ENCODE measurements around the gene PADI4. TPM values are rescaled to one million over a fixed set of nuclear protein-coding genes. Genes with fewer than 3 reads are reported as not detected.
A peak's percentile ranks its signal among the peaks of the same experiment; 100 is the strongest.

PADI4 gene
- total RNA-seq, 1 experiment from 2014 or later: 0.49 TPM

GRCh38 chr1:17282836-17283235 is 25.2 kb upstream of the PADI4 start:
- DNase-seq (ENCODE audit: low read depth): no peak

- no peak for DNase-seq (ENCODE audit: low read depth)
Measured at GRCh38 chr1:17286646-17287045, 21.4 kb upstream of the PADI4 start.

GRCh38 chr1:17287130-17287776 is 20.7 kb upstream of the PADI4 start:
- DNase-seq (ENCODE audit: low read depth): peak; percentile 97

GRCh38 chr1:17289721-17290120 is 18.3 kb upstream of the PADI4 start:
- DNase-seq (ENCODE audit: low read depth): peak; percentile 92

GRCh38 chr1:17290553-17290952 is 17.4 kb upstream of the PADI4 start:
- no peak for DNase-seq (ENCODE audit: low read depth)

GRCh38 chr1:17292299-17293160 is 15.5 kb upstream of the PADI4 start:
- DNase-seq (ENCODE audit: low read depth): peak; percentile 62

- DNase-seq (ENCODE audit: low read depth): peak; percentile 41
Measured at GRCh38 chr1:17293681-17294425, 14.1 kb upstream of the PADI4 start.

GRCh38 chr1:17295292-17295691 is 12.7 kb upstream of the PADI4 start:
- no peak for DNase-seq (ENCODE audit: low read depth)

GRCh38 chr1:17296086-17296485 is 11.9 kb upstream of the PADI4 start:
- DNase-seq (ENCODE audit: low read depth): no peak

GRCh38 chr1:17297991-17298390 is 10.0 kb upstream of the PADI4 start:
- DNase-seq (ENCODE audit: low read depth): no peak

- no peak for DNase-seq (ENCODE audit: low read depth)
Measured at GRCh38 chr1:17301767-17302166, 6.2 kb upstream of the PADI4 start.

- DNase-seq (ENCODE audit: low read depth): peak; percentile 77
Measured at GRCh38 chr1:17304151-17304825, 3.7 kb upstream of the PADI4 start.

GRCh38 chr1:17304826-17305175 is 3.2 kb upstream of the PADI4 start:
- DNase-seq (ENCODE audit: low read depth): no peak

GRCh38 chr1:17305576-17306095 is 2.4 kb upstream of the PADI4 start:
- no peak for DNase-seq (ENCODE audit: low read depth)

- DNase-seq (ENCODE audit: low read depth): no peak
Measured at GRCh38 chr1:17306407-17306806, 1.6 kb upstream of the PADI4 start.

- DNase-seq (ENCODE audit: low read depth): no peak
Measured at GRCh38 chr1:17306921-17307320, 1.1 kb upstream of the PADI4 start.

GRCh38 chr1:17307329-17307728 is 668 bp upstream of the PADI4 start:
- no peak for DNase-seq (ENCODE audit: low read depth)

- DNase-seq (ENCODE audit: low read depth): no peak
Measured at GRCh38 chr1:17308593-17308992, 596 bp downstream of the PADI4 start.

GRCh38 chr1:17309426-17310067 is 1.6 kb downstream of the PADI4 start:
- no peak for DNase-seq (ENCODE audit: low read depth)

- no peak for DNase-seq (ENCODE audit: low read depth)
Measured at GRCh38 chr1:17310068-17310640, 2.2 kb downstream of the PADI4 start.

Measured in M059J (cell line).